ENCODE data around the gene ARHGAP22. TPM values are rescaled to one million over a fixed set of nuclear protein-coding genes. Genes with fewer than 3 reads are reported as not detected.

Gene ARHGAP22
- total and polyA plus RNA-seq, 2 experiments from 2014 or later, result 4.8 to 10.7 TPM

DNA sequence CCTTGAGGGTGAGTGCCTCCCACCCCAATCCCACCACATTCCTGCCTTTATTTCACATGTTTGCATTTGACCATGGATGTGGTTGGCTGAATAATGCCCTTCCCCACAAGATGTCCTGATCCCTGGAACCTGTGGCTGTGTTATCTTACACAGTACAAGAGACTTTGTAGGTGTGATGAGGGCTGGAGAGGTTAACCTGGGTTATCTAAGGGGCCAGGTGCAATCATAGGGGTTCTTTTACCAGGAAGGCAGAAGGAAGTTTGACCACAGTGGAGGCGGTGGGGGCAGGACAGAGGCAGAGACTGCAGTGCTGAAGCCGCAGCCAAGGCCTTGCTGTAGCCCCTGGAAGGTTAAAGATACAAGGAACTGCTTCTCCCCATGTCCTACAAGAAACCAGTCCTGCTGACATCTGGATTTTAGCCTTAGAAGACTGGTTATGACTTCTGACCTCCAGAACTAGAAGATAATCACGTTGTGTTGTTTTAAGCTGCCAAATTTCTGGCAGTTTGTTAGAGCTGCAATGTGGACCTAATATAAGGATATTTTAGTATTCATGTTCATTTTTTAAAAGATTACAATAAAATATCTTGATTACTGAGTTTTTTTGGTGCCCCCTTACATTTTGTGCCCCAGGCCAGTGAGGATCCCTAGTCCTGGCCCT, 136.6 kb downstream of the ARHGAP22 start:
- no peak overlapping the region for H3K27ac Mint-ChIP-seq
- peaks cover 10% of the 10 kb centered on the region for H3K27me3 Mint-ChIP-seq (ENCODE audit: insufficient read depth, low read depth, poor library complexity)
- H3K27me3 ChIP-seq (ENCODE audit: insufficient read depth), result peaks cover 14% of the 10 kb centered on the region
- no peaks in the 10 kb centered on the region for H3K9me2 ChIP-seq (ENCODE audit: insufficient read depth)
- TF ChIP-seq NANOG (IDR thresholded peaks at IDR 0.05; ENCODE audit: borderline replicate concordance), result no peak
- no peak for TF ChIP-seq EZH2phosphoT487 (IDR thresholded peaks at IDR 0.05; ENCODE audit: unreplicated experiment)
- peaks cover 7% of the 10 kb centered on the region; the same call in 1 of the 2 replicates for H3K4me1 ChIP-seq (ENCODE audit: insufficient read depth)
- H3K4me2 ChIP-seq, result no peak overlapping the region
- no peak overlapping the region for H3K4me3 Mint-ChIP-seq
- H4K20me1 ChIP-seq (replicated peaks; ENCODE audit: insufficient read depth), result no peaks in the 10 kb centered on the region; the same call in 1 of the 2 replicates
- H3K36me3 Mint-ChIP-seq (ENCODE audit: low read depth), result peaks cover 7% of the 10 kb centered on the region; the same call in 2 of the 3 replicates
- H3K27ac ChIP-seq (ENCODE audit: low read depth), result no peak overlapping the region
- H2AFZ ChIP-seq, result no peak overlapping the region
- peaks cover 26% of the 10 kb centered on the region for H3K4me1 Mint-ChIP-seq
- DNase-seq (ENCODE audit: low spot score), result no peak
- H3F3A ChIP-seq (replicated peaks; ENCODE audit: low read depth), result 0 out of 2 replicates have a peak, but pooled peaks cover 3% of the 10 kb centered on the region
- H3K4me3 ChIP-seq, result no peak overlapping the region
- ATAC-seq, result no peak
- H3K79me2 ChIP-seq (replicated peaks; ENCODE audit: insufficient read depth), result no peaks in the 10 kb centered on the region
- H3K36me3 ChIP-seq (ENCODE audit: insufficient read depth), result no peaks in the 10 kb centered on the region
- H3K9me3 Mint-ChIP-seq, result peaks cover 4% of the 10 kb centered on the region; the same call in 1 of the 3 replicates

DNA sequence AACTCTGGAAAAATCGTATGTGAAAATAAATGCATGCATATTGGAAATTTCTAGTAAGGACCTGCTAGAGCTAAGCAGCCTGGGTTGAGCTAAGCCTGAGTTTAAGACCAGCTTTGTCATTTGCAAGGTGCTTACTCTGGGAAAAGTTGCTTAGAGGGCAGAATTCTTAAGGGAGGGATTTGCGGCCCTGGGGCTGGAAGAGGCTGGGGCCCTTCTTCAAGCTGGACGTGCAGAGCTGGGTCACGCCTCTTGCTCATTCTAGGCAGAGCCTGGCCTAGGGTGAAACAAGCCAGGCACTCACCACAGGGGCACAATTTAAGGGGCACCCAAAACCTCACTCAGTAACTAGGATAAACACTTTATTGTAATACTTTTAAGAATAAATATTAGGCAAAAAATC, 137.2 kb downstream of the ARHGAP22 start:
- H3K27ac ChIP-seq (ENCODE audit: low read depth), result no peak overlapping the region
- no peak overlapping the region for H3K27ac Mint-ChIP-seq
- no peak overlapping the region for H3K4me2 ChIP-seq
- DNase-seq (ENCODE audit: low spot score) (no peak), ATAC-seq (no peak)
- peaks cover 14% of the 10 kb centered on the region for H3K27me3 ChIP-seq (ENCODE audit: insufficient read depth)
- no peaks in the 10 kb centered on the region for H3K36me3 ChIP-seq (ENCODE audit: insufficient read depth)
- no peaks in the 10 kb centered on the region; the same call in 1 of the 2 replicates for H4K20me1 ChIP-seq (replicated peaks; ENCODE audit: insufficient read depth)
- peaks cover 7% of the 10 kb centered on the region; the same call in 1 of the 2 replicates for H3K4me1 ChIP-seq (ENCODE audit: insufficient read depth)
- TF ChIP-seq, protein P1, sequence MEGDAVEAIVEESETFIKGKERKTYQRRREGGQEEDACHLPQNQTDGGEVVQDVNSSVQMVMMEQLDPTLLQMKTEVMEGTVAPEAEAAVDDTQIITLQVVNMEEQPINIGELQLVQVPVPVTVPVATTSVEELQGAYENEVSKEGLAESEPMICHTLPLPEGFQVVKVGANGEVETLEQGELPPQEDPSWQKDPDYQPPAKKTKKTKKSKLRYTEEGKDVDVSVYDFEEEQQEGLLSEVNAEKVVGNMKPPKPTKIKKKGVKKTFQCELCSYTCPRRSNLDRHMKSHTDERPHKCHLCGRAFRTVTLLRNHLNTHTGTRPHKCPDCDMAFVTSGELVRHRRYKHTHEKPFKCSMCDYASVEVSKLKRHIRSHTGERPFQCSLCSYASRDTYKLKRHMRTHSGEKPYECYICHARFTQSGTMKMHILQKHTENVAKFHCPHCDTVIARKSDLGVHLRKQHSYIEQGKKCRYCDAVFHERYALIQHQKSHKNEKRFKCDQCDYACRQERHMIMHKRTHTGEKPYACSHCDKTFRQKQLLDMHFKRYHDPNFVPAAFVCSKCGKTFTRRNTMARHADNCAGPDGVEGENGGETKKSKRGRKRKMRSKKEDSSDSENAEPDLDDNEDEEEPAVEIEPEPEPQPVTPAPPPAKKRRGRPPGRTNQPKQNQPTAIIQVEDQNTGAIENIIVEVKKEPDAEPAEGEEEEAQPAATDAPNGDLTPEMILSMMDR (conservative IDR thresholded peaks at IDR 0.05; ENCODE audit: low read depth in 2 of 2), result no peak
- TF ChIP-seq, protein P2, sequence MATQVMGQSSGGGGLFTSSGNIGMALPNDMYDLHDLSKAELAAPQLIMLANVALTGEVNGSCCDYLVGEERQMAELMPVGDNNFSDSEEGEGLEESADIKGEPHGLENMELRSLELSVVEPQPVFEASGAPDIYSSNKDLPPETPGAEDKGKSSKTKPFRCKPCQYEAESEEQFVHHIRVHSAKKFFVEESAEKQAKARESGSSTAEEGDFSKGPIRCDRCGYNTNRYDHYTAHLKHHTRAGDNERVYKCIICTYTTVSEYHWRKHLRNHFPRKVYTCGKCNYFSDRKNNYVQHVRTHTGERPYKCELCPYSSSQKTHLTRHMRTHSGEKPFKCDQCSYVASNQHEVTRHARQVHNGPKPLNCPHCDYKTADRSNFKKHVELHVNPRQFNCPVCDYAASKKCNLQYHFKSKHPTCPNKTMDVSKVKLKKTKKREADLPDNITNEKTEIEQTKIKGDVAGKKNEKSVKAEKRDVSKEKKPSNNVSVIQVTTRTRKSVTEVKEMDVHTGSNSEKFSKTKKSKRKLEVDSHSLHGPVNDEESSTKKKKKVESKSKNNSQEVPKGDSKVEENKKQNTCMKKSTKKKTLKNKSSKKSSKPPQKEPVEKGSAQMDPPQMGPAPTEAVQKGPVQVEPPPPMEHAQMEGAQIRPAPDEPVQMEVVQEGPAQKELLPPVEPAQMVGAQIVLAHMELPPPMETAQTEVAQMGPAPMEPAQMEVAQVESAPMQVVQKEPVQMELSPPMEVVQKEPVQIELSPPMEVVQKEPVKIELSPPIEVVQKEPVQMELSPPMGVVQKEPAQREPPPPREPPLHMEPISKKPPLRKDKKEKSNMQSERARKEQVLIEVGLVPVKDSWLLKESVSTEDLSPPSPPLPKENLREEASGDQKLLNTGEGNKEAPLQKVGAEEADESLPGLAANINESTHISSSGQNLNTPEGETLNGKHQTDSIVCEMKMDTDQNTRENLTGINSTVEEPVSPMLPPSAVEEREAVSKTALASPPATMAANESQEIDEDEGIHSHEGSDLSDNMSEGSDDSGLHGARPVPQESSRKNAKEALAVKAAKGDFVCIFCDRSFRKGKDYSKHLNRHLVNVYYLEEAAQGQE (IDR thresholded peaks at IDR 0.05; ENCODE audit: unreplicated experiment), result no peak
- peaks cover 26% of the 10 kb centered on the region for H3K4me1 Mint-ChIP-seq
- H3F3A ChIP-seq (replicated peaks; ENCODE audit: low read depth), result 0 out of 2 replicates have a peak, but pooled peaks cover 3% of the 10 kb centered on the region
- H3K4me3 ChIP-seq, result no peak overlapping the region
- H3K4me3 Mint-ChIP-seq, result no peak overlapping the region
- peaks cover 6% of the 10 kb centered on the region; the same call in 2 of the 3 replicates for H3K36me3 Mint-ChIP-seq (ENCODE audit: low read depth)
- H3K27me3 Mint-ChIP-seq (ENCODE audit: insufficient read depth, low read depth, poor library complexity), result peaks cover 10% of the 10 kb centered on the region
- H2AFZ ChIP-seq, result no peak overlapping the region
- peaks cover 3% of the 10 kb centered on the region; the same call in 1 of the 3 replicates for H3K9me3 Mint-ChIP-seq
- no peaks in the 10 kb centered on the region for H3K9me2 ChIP-seq (ENCODE audit: insufficient read depth)
- no peaks in the 10 kb centered on the region for H3K79me2 ChIP-seq (replicated peaks; ENCODE audit: insufficient read depth)

Data from GM23338 (cell line).